K562 (cell line): ENCODE results near the gene MYLK2. TPM values are rescaled to one million over a fixed set of nuclear protein-coding genes. Genes with fewer than 3 reads are reported as not detected.

Source experiments
- ATAC-seq: fragments of 200-7000 bp; cut with Tn5 transposase; 3 replicates; pipeline ENCODE4 v1.9.1; 2020; ENCODE audit warnings: moderate library complexity
- BruUV-seq: library from RNA; stranded (reverse); fragments of 400-500 nt; replicated peaks from 2 replicates; lab custom pipeline; 2021; lab: Mats Ljungman, UMichigan
- CTCF ChIA-PET: fragments of 300-600 bp; formaldehyde crosslinking; extraction: SDS; loops from one replicate; lab custom pipeline; 2021; ENCODE audit warnings: low intra/inter-chr PET ratio; lab: Yijun Ruan, JAX
- POLR2A ChIA-PET: fragments of 300-600, 350-650 bp; sonication (Branson Sonifier 250); formaldehyde crosslinking; extraction: SDS; loops from one replicate; lab custom pipeline; 2021; ENCODE audit warnings: antibody characterized with exemption, inconsistent platforms; lab: Yijun Ruan, JAX
- DNase-seq, 4 experiments: peaks; one replicate each; pipeline versions ENCODE4 v3.0.0 to v3.0.0-alpha.2; 2011 to 2018; ENCODE audit warnings: low spot score in 3 of 4, mixed read lengths in 3 of 4; ENCODE audit errors: extremely low read depth in 1 of 4
- FAIRE-seq: peaks from 2 replicates; lab custom pipeline; 2011; peaks lifted over from hg19 to GRCh38; lab: Jason Lieb, UNC
- H2AFZ ChIP-seq: 2 replicates; pipeline ENCODE4 v1.6.0; 2011; ENCODE audit warnings: low read depth, low read length, control low read depth, inconsistent platforms
- H3K27ac ChIP-seq: fragments of 200-600 bp; 3 replicates; pipeline ENCODE4 v1.8.0; 2011; ENCODE audit warnings: low read depth, mild to moderate bottlenecking, control low read depth, inconsistent platforms, low read length, moderate library complexity, mixed read lengths; ENCODE audit errors: extremely low read depth
- H3K27me3 ChIP-seq, 2 experiments: fragments of 300-600 bp in 1 of 2; 2 replicates in 1 of 2; 3 replicates in 1 of 2; pipeline versions ENCODE4 v1.6.0 to v1.8.0; 2011; ENCODE audit warnings: inconsistent platforms in 2 of 2, low read length in 2 of 2, mild to moderate bottlenecking in 1 of 2, mixed read lengths in 1 of 2, moderate library complexity in 1 of 2; ENCODE audit not compliant: control insufficient read depth in 2 of 2, insufficient read depth in 2 of 2
- H3K36me3 ChIP-seq: fragments of 300-600 bp; 3 replicates; pipeline ENCODE4 v1.8.0; 2011; ENCODE audit warnings: mild to moderate bottlenecking, low read length, inconsistent platforms; ENCODE audit not compliant: control insufficient read depth, insufficient read depth
- H3K4me1 ChIP-seq, 2 experiments: fragments of 200-600 bp in 1 of 2; replicated peaks in 1 of 2; 2 replicates in 1 of 2; 3 replicates in 1 of 2; pipeline versions ENCODE4 v1.5.1 to v1.8.0; 2011; ENCODE audit warnings: inconsistent platforms in 2 of 2, low read length in 2 of 2, mild to moderate bottlenecking in 1 of 2, mixed read lengths in 1 of 2, moderate library complexity in 1 of 2; ENCODE audit not compliant: control insufficient read depth in 2 of 2, insufficient read depth in 2 of 2
- H3K4me2 ChIP-seq: 2 replicates; pipeline ENCODE4 v1.6.1; 2011; ENCODE audit warnings: low read length, control low read depth, inconsistent platforms, mixed read lengths; ENCODE audit not compliant: insufficient read depth
- H3K4me3 ChIP-seq: fragments of 200-600 bp; sonication (generic), shearing (Covaris generic); 2 replicates; pipeline ENCODE4 v1.5.1; 2016; ENCODE audit warnings: control low read depth, inconsistent platforms
- H3K79me2 ChIP-seq: fragments of 200-600 bp; 3 replicates; pipeline ENCODE4 v1.8.0; 2011; ENCODE audit warnings: low read length, inconsistent platforms; ENCODE audit not compliant: control insufficient read depth, insufficient read depth
- H3K9ac ChIP-seq, 2 experiments: 2 replicates each; pipeline versions ENCODE4 v1.6.0 to v1.6.1; 2011; ENCODE audit warnings: low read depth in 2 of 2, low read length in 2 of 2, control low read depth in 1 of 2, inconsistent platforms in 1 of 2, mild to moderate bottlenecking in 1 of 2, mixed read lengths in 1 of 2; ENCODE audit not compliant: insufficient read depth in 1 of 2
- H3K9me1 ChIP-seq: one replicate; pipeline ENCODE4 v1.6.0; 2011; ENCODE audit warnings: inconsistent platforms, mild to moderate bottlenecking, low read length, moderate library complexity; ENCODE audit not compliant: control insufficient read depth, insufficient read depth
- H3K9me3 ChIP-seq: replicated peaks from 2 replicates; pipeline ENCODE4 v1.5.1; 2011; ENCODE audit warnings: low read depth, low read length, inconsistent platforms; ENCODE audit not compliant: control insufficient read depth, insufficient read depth
- H4K20me1 ChIP-seq: replicated peaks from 2 replicates; pipeline ENCODE4 v1.6.1; 2011; ENCODE audit warnings: low read length, inconsistent platforms, mixed read lengths; ENCODE audit not compliant: control insufficient read depth, insufficient read depth
- HOMEZ ChIP-seq: fragments of 250-450 bp; sonication (Bioruptor Pico); IDR thresholded peaks from 2 replicates; pipeline ENCODE4 v1.4.0; 2020; ENCODE audit warnings: mild to moderate bottlenecking, moderate library complexity
- LARP7 ChIP-seq: fragments of 450-650 bp; IDR thresholded peaks from 2 replicates; pipeline ENCODE4 v1.6.1; 2016
- NONO ChIP-seq, 2 experiments: fragments of 200-400 bp in 1 of 2; fragments of 450-650 bp in 1 of 2; formaldehyde crosslinking in 1 of 2; IDR thresholded peaks; 2 replicates each; pipeline ENCODE4 v1.6.1; 2017; ENCODE audit warnings: low read depth in 2 of 2, mild to moderate bottlenecking in 2 of 2, moderate library complexity in 2 of 2, low read length in 1 of 2
- PHF8 ChIP-seq: fragments of 200-600 bp; sonication (generic); IDR thresholded peaks from 2 replicates; pipeline ENCODE4 v1.6.1; 2012; ENCODE audit warnings: mixed run types, mild to moderate bottlenecking, inconsistent platforms, low read length, moderate library complexity, borderline replicate concordance
- SMARCC2 ChIP-seq: fragments of 450-650 bp; IDR thresholded peaks from 2 replicates; pipeline ENCODE4 v1.6.1; 2017; ENCODE audit warnings: antibody characterized with exemption, moderate library complexity, mild to moderate bottlenecking, low read depth
- XRCC4 ChIP-seq: IDR thresholded peaks from one replicate; pipeline ENCODE4 v1.6.1; 2011; ENCODE audit not compliant: insufficient read depth, insufficient read length; ENCODE audit errors: extremely low read depth
- ZBTB40 ChIP-seq, 2 experiments: fragments of 450-650 bp in 1 of 2; sonication (generic) in 1 of 2; formaldehyde crosslinking in 1 of 2; IDR thresholded peaks; 2 replicates each; pipeline versions ENCODE4 v1.7.1 to v1.9.0; 2016 to 2022; ENCODE audit warnings: inconsistent platforms in 1 of 2, mild to moderate bottlenecking in 1 of 2, missing genetic modification reagents in 1 of 2
- ZFX ChIP-seq: sonication (generic); formaldehyde crosslinking; IDR thresholded peaks from 2 replicates; pipeline ENCODE4 v1.8.0; 2022; ENCODE audit warnings: mild to moderate bottlenecking, missing genetic modification reagents, moderate library complexity
- ZNF583 ChIP-seq: fragments of 250-450 bp; sonication (Bioruptor Pico); IDR thresholded peaks from 2 replicates; pipeline ENCODE4 v1.4.0; 2020
- ZNF695 ChIP-seq: fragments of 450-650 bp; formaldehyde crosslinking; IDR thresholded peaks from 2 replicates; pipeline ENCODE4 v1.4.0; 2020; ENCODE audit warnings: mild to moderate bottlenecking, moderate library complexity
- WGBS: fragments of 100-300 bp; shearing (Covaris generic); methylation state at CpG from one replicate; pipeline ENCODE4 v1.1.6; 2016; ENCODE audit warnings: low coverage, mixed read lengths; ENCODE audit not compliant: insufficient coverage; ENCODE audit errors: missing lambda C conversion rate; 5-methylcytosine and 5-hydroxymethylcytosine counted together
- in situ Hi-C: fragments of 300-500 bp; cut with MboI; formaldehyde crosslinking; loops from 4 replicates; pipeline ENCODE4 v1.15.0; 2018; ENCODE audit warnings: inconsistent platforms, mixed read lengths
- intact Hi-C: fragments of 100-400 bp; cut with micrococcal nuclease; formaldehyde crosslinking; loops from 2 replicates; pipeline ENCODE4 v1.14.2; 2022
- polyA plus RNA-seq, 8 experiments: library from polyadenylated mRNA; depleted of rRNA in 4 of 8; stranded (reverse) in 5 of 8; unstranded in 3 of 8; fragments of >200 nt; fragmentation: Nextera tagmentation in 2 of 8; fragmentation: Illumina TruSeq in 1 of 8; extraction: Ambion mirVana in 2 of 8; extraction: Trizol in 1 of 8; gene quantifications; 2 replicates each; pipeline versions ENCODE4 v1.2.1 to v1.2.3, GENCODE V29; 2011 to 2014; ENCODE audit warnings: inconsistent platforms in 1 of 8, missing spikeins in 1 of 8
- total RNA-seq, 7 experiments: library from RNA; depleted of rRNA in 6 of 7; stranded (reverse); fragments of >200 nt in 6 of 7; fragmentation: Illumina TruSeq in 2 of 7; extraction: Trizol in 2 of 7; gene quantifications; 2 replicates each; pipeline versions ENCODE4 v1.2.1 to v1.2.3, GENCODE V29; 2011 to 2021; ENCODE audit warnings: low replicate concordance in 1 of 7

The MYLK2 gene
- total and polyA plus RNA-seq, 9 of the 15 experiments (the other 6 are each of a cell fraction or from before 2014, with no cell fraction given), result 0.07 to 0.53 (median 0.18) TPM; not detected in 2

DNA sequence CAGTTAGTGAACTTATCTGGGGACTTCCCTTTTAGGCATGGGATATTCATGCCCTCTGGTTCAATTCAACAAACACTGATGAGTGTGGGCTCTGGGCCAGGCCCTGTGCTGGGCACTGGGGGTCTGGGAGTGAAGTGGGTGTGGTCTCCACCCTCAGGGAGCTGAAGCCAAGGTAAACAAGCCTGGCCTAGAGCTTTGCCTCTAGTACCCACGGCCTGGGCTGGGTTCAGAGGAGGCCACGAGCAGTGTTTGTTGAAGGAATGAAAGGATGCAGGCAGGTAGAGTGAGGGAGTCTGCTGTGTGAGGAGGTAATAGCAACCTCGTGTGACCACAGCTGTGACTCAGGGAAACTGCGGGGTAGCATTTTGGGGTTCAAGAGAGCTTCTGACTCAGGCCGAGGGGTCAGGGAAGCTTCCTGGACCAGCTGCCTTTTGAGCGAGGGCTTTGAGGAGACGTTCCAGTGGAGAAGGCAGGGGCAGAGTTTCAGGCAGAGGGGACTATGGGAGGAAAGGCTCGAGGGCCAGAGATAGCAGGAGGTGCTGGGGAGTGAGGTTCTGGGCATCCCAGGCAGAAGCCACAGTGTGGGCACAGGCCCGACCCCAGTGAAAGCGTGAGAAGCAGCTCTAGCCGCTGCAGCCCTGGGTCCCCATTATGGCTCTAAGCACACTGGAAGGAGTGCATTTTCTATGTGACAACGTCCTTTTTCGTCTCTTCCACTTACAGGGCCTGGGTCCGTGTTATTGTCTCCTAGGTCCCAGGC is 5.6 kb downstream of the MYLK2 start:
- FAIRE-seq, result no peak
- POLR2A ChIA-PET, result interaction anchor here (0.5 to 0.6 kb wide), 3 partner anchors 17 to 248 kb away, joined by 3 to 5 read pairs (median 3); no protein-coding TSS in a partner anchor
- WGBS, result 25% methylated on average over 14 of the region's 14 CpGs
- no peak for TF ChIP-seq ZFX (CRISPR knock-in tag)
- TF ChIP-seq ZNF583 (CRISPR knock-in tag), result no peak
- TF ChIP-seq HOMEZ, result no peak
- no peak for TF ChIP-seq NONO (IDR thresholded peaks at IDR 0.05; ENCODE audit: low read depth in 2 of 2, low read length in 1 of 2)
- TF ChIP-seq XRCC4, result no peak
- no peak for TF ChIP-seq PHF8
- TF ChIP-seq ZBTB40 (IDR thresholded peaks at IDR 0.05), result no peak
- TF ChIP-seq ZBTB40 (CRISPR knock-in tag; IDR thresholded peaks at IDR 0.05), result no peak
- TF ChIP-seq LARP7, result no peak
- TF ChIP-seq ZNF695 (CRISPR knock-in tag), result no peak
- no peak for TF ChIP-seq SMARCC2

More for the DNA sequence above, 5.6 kb downstream of the MYLK2 start:
- Histone ChIP-seq H3K4me1 (peaks cover 0 to 10% of the 10 kb centered on the region in 2 experiments; a peak in 3 of 5 replicates), H3K4me2 (no peak overlapping the region), H3K27me3 (peaks cover 11 to 16% of the 10 kb centered on the region in 2 experiments; a peak in 3 of 5 replicates), H2AFZ (no peak overlapping the region), H3K4me3 (no peak overlapping the region), H3K27ac (no peak overlapping the region), H3K9me3 (no peaks in the 10 kb centered on the region), H4K20me1 (peaks cover 7% of the 10 kb centered on the region; the same call in 1 of the 2 replicates), H3K36me3 (no peaks in the 10 kb centered on the region), H3K9me1 (no peaks in the 10 kb centered on the region), H3K79me2 (no peaks in the 10 kb centered on the region), H3K9ac (0 out of 4 replicates have a peak overlapping the region, but pooled peaks of 1 of the 2 experiments have one; percentile 21)
- CTCF ChIA-PET, result no interaction called here
- in situ Hi-C loops (loop anchor here (25.0 kb wide), 1 partner anchor 838 kb away; the partner anchor contains the start of gene C20orf203), intact Hi-C loops (loop anchor here (10.0 kb wide), 2 partner anchors 210 to 830 kb away; no protein-coding TSS in a partner anchor)
- DNase-seq (no peak), ATAC-seq (no peak)
- BruUV-seq, result no TSS peak
